Nasal cavity respiratory epithelium epithelial cell of viscerocranial mucosa (primary cell): ENCODE results near the gene ELF5. TPM values are rescaled to one million over a fixed set of nuclear protein-coding genes. Genes with fewer than 3 reads are reported as not detected.

Experiments
- total RNA-seq: library from RNA; depleted of rRNA; stranded (reverse); fragments of >200 nt; gene quantifications from 2 replicates; pipeline ENCODE4 v1.2.3, GENCODE V29; 2014

The ELF5 gene
- total RNA-seq: under 0.01 and 3.2 TPM in 2 replicates

GRCh38 chr11:34513682-34514449 lies at the start of gene ELF5:
Gene ELF5 (minus strand): TSS chr11:34513794. CDS start chr11:34505749, 8,045 bp downstream.

GRCh38 chr11:34438529-34439507 lies 74.8 kb downstream of the ELF5 start, which contains the start of gene CAT:
Gene CAT (plus strand): TSS chr11:34438934. CDS start chr11:34439014, 80 bp downstream.

Other genes with a start within 250 kb of the ELF5 start
- gene ABTB2, start 155.8 kb downstream of the ELF5 start, total RNA-seq: 1.0 and 2.5 TPM in 2 replicates
- 11.6 and 35.5 TPM in 2 replicates for gene CAT, start 74.9 kb downstream of the ELF5 start, total RNA-seq
- 256 and 478 TPM in 2 replicates for gene EHF, start 107.3 kb upstream of the ELF5 start, total RNA-seq